Natural killer cell (primary cell): ENCODE results near the gene ELFN2. TPM values are rescaled to one million over a fixed set of nuclear protein-coding genes. Genes with fewer than 3 reads are reported as not detected.

Experiments used
- ATAC-seq, 3 donors: fragments of 150-1000 bp in 2 of 3; fragments of 200-7000 bp in 1 of 3; cut with Tn5 transposase; 1 replicate in 1 of 3; 2 replicates in 2 of 3; pipeline ENCODE4 v1.10.0; 2021; ENCODE audit warnings: mild to moderate bottlenecking in 2 of 3, moderate library complexity in 2 of 3
- DNase-seq, 2 donors: peaks; one replicate each; pipeline versions ENCODE4 v3.0.0 to v3.0.0-alpha.2; 2013 to 2021; ENCODE audit warnings: mixed read lengths in 1 of 2
- H3K27ac ChIP-seq: one replicate; pipeline ENCODE4 v1.5.1; 2013; ENCODE audit warnings: mild to moderate bottlenecking, low read length
- H3K27me3 ChIP-seq: one replicate; pipeline ENCODE4 v1.6.1; 2013; ENCODE audit warnings: low read length; ENCODE audit not compliant: control insufficient read depth, insufficient read depth
- H3K36me3 ChIP-seq: one replicate; pipeline ENCODE4 v1.6.1; 2013; ENCODE audit warnings: low read length; ENCODE audit not compliant: control insufficient read depth, insufficient read depth
- H3K4me1 ChIP-seq: one replicate; pipeline ENCODE4 v1.6.1; 2013; ENCODE audit warnings: low read length; ENCODE audit not compliant: control insufficient read depth, insufficient read depth
- H3K4me3 ChIP-seq: one replicate; pipeline ENCODE4 v1.5.1; 2013; ENCODE audit warnings: low read length
- H3K9me3 ChIP-seq: one replicate; pipeline ENCODE4 v1.6.1; 2013; ENCODE audit warnings: low read length; ENCODE audit not compliant: control insufficient read depth, insufficient read depth
- H3K27ac Mint-ChIP-seq, 2 donors: one replicate each; pipeline ENCODE4 v1.8.0; 2022; ENCODE audit warnings: mild to moderate bottlenecking in 2 of 2, mixed read lengths in 2 of 2, moderate library complexity in 1 of 2
- H3K27me3 Mint-ChIP-seq, 2 donors: one replicate each; pipeline ENCODE4 v1.8.0; 2022; ENCODE audit warnings: low read depth in 2 of 2, mixed read lengths in 2 of 2
- H3K36me3 Mint-ChIP-seq: one replicate; pipeline ENCODE4 v1.8.0; 2022; ENCODE audit warnings: mixed read lengths
- H3K4me1 Mint-ChIP-seq, 2 donors: one replicate each; pipeline ENCODE4 v1.8.0; 2022; ENCODE audit warnings: mixed read lengths in 2 of 2
- H3K4me3 Mint-ChIP-seq: one replicate; pipeline ENCODE4 v1.8.0; 2022; ENCODE audit warnings: mild to moderate bottlenecking, moderate library complexity, mixed read lengths
- H3K9me3 Mint-ChIP-seq, 2 donors: one replicate each; pipeline ENCODE4 v1.8.0; 2022; ENCODE audit warnings: mixed read lengths in 2 of 2
- CTCF ChIP-seq: fragments of 200-600 bp; IDR thresholded peaks from one replicate; pipeline ENCODE4 v1.8.0; 2022; ENCODE audit warnings: antibody characterized with exemption
- WGBS: methylation state at CpG from one replicate; pipeline ENCODE4 v1.1.7; 2013; ENCODE audit warnings: missing lambda C conversion rate; ENCODE audit not compliant: insufficient coverage; 5-methylcytosine and 5-hydroxymethylcytosine counted together
- intact Hi-C: fragments of 100-400 bp; cut with micrococcal nuclease; formaldehyde crosslinking; loops from one replicate; pipeline ENCODE4 v1.14.2; 2022
- total RNA-seq, 4 donors: library from RNA; stranded (reverse); fragments of 120-200 nt in 1 of 4; gene quantifications; one replicate each; pipeline versions ENCODE4 v1.2.3 to v1.2.4, GENCODE V29; 2013 to 2022

Gene ELFN2
- total RNA-seq, 3 donors from 2014 or later (not counting 1 experiment from before 2014, with no cell fraction given), result 0.33 to 0.49 (median 0.36) TPM

- Histone ChIP-seq H3K27ac (no peak overlapping the region), H3K4me3 (no peak overlapping the region), H3K27me3 (peaks cover 30% of the 10 kb centered on the region), H3K9me3 (peaks cover 3% of the 10 kb centered on the region), H3K4me1 (peaks cover 3% of the 10 kb centered on the region), H3K36me3 (no peaks in the 10 kb centered on the region)
- no peak for TF ChIP-seq CTCF
- no peak for DNase-seq
- Mint-ChIP-seq H3K27ac (no peak overlapping the region), H3K27me3 (peaks cover 27 to 38% of the 10 kb centered on the region in 2 donors), H3K4me1 (peaks cover 0 to 6% of the 10 kb centered on the region in 2 donors), H3K9me3 (no peaks in the 10 kb centered on the region), H3K36me3 (no peaks in the 10 kb centered on the region), H3K4me3 (no peak overlapping the region)
- no peak for ATAC-seq
- WGBS, result 81% methylated on average over 8 of the region's 8 CpGs
- intact Hi-C loops, result no loop called here
Measured at GRCh38 chr22:37337204-37337943, 89.9 kb downstream of the ELFN2 start.

DNA sequence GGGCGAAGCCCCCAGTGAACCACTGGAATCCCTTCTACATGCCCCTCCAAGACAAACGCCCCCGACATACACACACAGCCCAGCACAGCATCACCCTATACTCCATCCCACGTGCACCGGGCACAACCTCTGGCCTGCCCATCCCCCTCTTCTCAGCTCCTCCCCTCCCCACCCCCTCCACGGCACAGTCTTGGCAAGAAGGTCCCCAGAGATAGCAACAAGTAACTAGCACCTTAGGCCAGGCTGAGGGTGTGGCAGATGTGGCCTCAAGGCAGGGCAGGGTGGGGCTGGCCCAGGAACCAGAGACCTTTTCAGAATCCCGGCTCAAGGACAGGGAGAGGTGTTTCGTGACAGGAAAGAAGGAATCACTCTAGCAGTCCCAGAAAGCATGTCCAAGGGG, 90.7 kb downstream of the ELFN2 start:
- H3K9me3 ChIP-seq, result peaks cover 3% of the 10 kb centered on the region
- intact Hi-C loops, result no loop called here
- peaks cover 31% of the 10 kb centered on the region for H3K27me3 ChIP-seq
- no peak overlapping the region for H3K4me3 ChIP-seq
- H3K9me3 Mint-ChIP-seq, result no peaks in the 10 kb centered on the region
- H3K27me3 Mint-ChIP-seq, result peaks cover 29 to 41% of the 10 kb centered on the region in 2 donors
- H3K36me3 ChIP-seq, result no peaks in the 10 kb centered on the region
- H3K27ac ChIP-seq, result no peak overlapping the region
- H3K36me3 Mint-ChIP-seq, result no peaks in the 10 kb centered on the region
- H3K4me1 Mint-ChIP-seq, result peaks cover 0 to 6% of the 10 kb centered on the region in 2 donors
- H3K4me1 ChIP-seq, result peaks cover 3% of the 10 kb centered on the region
- DNase-seq (no peak), ATAC-seq (no peak)
- H3K27ac Mint-ChIP-seq, result no peak overlapping the region
- 83% methylated on average over 8 of the region's 8 CpGs for WGBS
- H3K4me3 Mint-ChIP-seq, result no peak overlapping the region
- TF ChIP-seq CTCF, result no peak

DNA sequence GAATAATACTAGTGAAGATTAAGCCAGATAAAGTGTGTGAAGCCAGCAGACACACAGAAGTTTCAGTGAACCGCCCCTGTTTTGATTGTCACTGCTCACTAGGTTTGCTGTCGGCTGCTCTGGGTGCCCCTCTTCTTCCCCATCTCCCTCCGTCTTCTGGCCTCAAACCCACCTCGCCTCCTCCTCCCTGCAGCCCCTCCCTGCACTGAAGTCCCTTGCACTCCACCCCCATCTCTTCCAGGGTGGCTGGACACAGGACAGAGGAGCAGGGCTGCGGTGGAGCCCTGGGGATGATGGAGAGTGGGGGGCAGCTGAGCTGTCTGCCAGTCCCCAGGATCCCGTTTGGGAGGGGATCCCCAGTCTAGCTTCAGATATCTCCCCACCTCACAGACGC, 91.5 kb downstream of the ELFN2 start:
- Mint-ChIP-seq H3K36me3 (no peaks in the 10 kb centered on the region), H3K27ac (no peak overlapping the region), H3K9me3 (no peaks in the 10 kb centered on the region), H3K4me1 (peaks cover 0 to 6% of the 10 kb centered on the region in 2 donors), H3K4me3 (no peak overlapping the region), H3K27me3 (peaks cover 29 to 41% of the 10 kb centered on the region in 2 donors)
- Histone ChIP-seq H3K9me3 (peaks cover 3% of the 10 kb centered on the region), H3K4me3 (no peak overlapping the region), H3K27ac (no peak overlapping the region), H3K36me3 (no peaks in the 10 kb centered on the region), H3K4me1 (peaks cover 3% of the 10 kb centered on the region), H3K27me3 (peaks cover 31% of the 10 kb centered on the region)
- DNase-seq, result no peak
- no peak for ATAC-seq
- TF ChIP-seq CTCF, result no peak
- intact Hi-C loops, result no loop called here
- 51% methylated on average over 5 of the region's 7 CpGs for WGBS
